Measurements from ENCODE around the gene RIBC2. TPM values are rescaled to one million over a fixed set of nuclear protein-coding genes. Genes with fewer than 3 reads are reported as not detected.
"Not testable (repeated sequence)": the region's sequence is repeated elsewhere in the genome, so short reads cannot be mapped to it uniquely, and the experiment has no call there.

Gene RIBC2
- polyA plus RNA-seq, 12 donors, result 1.3 to 3.7 (median 2.0) TPM; not detected in 2

- not testable (repeated sequence) for DNase-seq
These were observed 34.1 kb downstream of the RIBC2 start for GRCh38 chr22:45447596-45447995.

GRCh38 chr22:45448431-45448830 lies 34.9 kb downstream of the RIBC2 start:
- DNase-seq, result peak; percentile 84

GRCh38 chr22:45449442-45449841 lies 35.9 kb downstream of the RIBC2 start:
- not testable (repeated sequence) for DNase-seq

- no peak for DNase-seq
These were observed 36.8 kb downstream of the RIBC2 start for GRCh38 chr22:45450101-45450785.

- DNase-seq, result peak; percentile 87
These were observed 37.6 kb downstream of the RIBC2 start for GRCh38 chr22:45450921-45451651.

- DNase-seq, result no peak
These were observed 38.5 kb downstream of the RIBC2 start for GRCh38 chr22:45451972-45452371.

GRCh38 chr22:45452565-45453379 lies 39.3 kb downstream of the RIBC2 start:
- no peak for DNase-seq

- DNase-seq, result no peak
These were observed 40.3 kb downstream of the RIBC2 start for GRCh38 chr22:45453764-45454163.

- no peak for DNase-seq
These were observed 40.8 kb downstream of the RIBC2 start for GRCh38 chr22:45454275-45454674.

GRCh38 chr22:45455212-45455611 lies 41.7 kb downstream of the RIBC2 start:
- DNase-seq, result no peak

GRCh38 chr22:45455621-45456020 lies 42.1 kb downstream of the RIBC2 start:
- DNase-seq, result no peak

GRCh38 chr22:45456811-45457210 lies 43.3 kb downstream of the RIBC2 start:
- DNase-seq, result no peak

- DNase-seq, result no peak
These were observed 45.0 kb downstream of the RIBC2 start for GRCh38 chr22:45458532-45458931.

GRCh38 chr22:45459235-45459634 lies 45.7 kb downstream of the RIBC2 start:
- DNase-seq, result no peak

GRCh38 chr22:45460288-45461109 lies 47.0 kb downstream of the RIBC2 start:
- DNase-seq, result peak; percentile 94

- no peak for DNase-seq
These were observed 48.7 kb downstream of the RIBC2 start for GRCh38 chr22:45462034-45462655.

GRCh38 chr22:45463691-45464090 lies 50.2 kb downstream of the RIBC2 start:
- not testable (repeated sequence) for DNase-seq

GRCh38 chr22:45465633-45466032 lies 52.1 kb downstream of the RIBC2 start:
- no peak for DNase-seq

GRCh38 chr22:45468872-45469271 lies 55.4 kb downstream of the RIBC2 start:
- DNase-seq, result no peak

- DNase-seq, result no peak
These were observed 56.0 kb downstream of the RIBC2 start for GRCh38 chr22:45469281-45470073.

Measured in muscle of arm (tissue), 12 donors.